Gastroesophageal sphincter (tissue), 4 donors: Measurements from ENCODE around the gene CD36. TPM values are rescaled to one million over a fixed set of nuclear protein-coding genes. Genes with fewer than 3 reads are reported as not detected.
A peak's percentile ranks its signal among the peaks of the same experiment; 100 is the strongest.

Experiments used
- ATAC-seq: fragments of 150-250 bp; one replicate; pipeline ENCODE4 v1.9.1; 2016; ENCODE audit warnings: mild to moderate bottlenecking, moderate library complexity
- H3K27ac ChIP-seq, 4 donors: fragments of 200-600 bp; sonication (generic) in 3 of 4; 1 replicate in 3 of 4; 2 replicates in 1 of 4; pipeline ENCODE4 v1.5.1; 2016 to 2019
- H3K27me3 ChIP-seq: fragments of 200-600 bp; sonication (generic); one replicate; pipeline ENCODE4 v1.5.1; 2019
- H3K36me3 ChIP-seq, 2 donors: fragments of 200-600 bp; sonication (generic); one replicate each; pipeline ENCODE4 v1.5.1; 2019; ENCODE audit warnings: control low read depth in 1 of 2
- H3K4me1 ChIP-seq, 3 donors: fragments of 200-600 bp; sonication (generic); 1 replicate in 2 of 3; 2 replicates in 1 of 3; pipeline ENCODE4 v1.5.1; 2016 to 2019; ENCODE audit warnings: control low read depth in 2 of 3
- H3K4me3 ChIP-seq, 2 donors: fragments of 200-600 bp; sonication (generic); one replicate each; pipeline ENCODE4 v1.5.1; 2019; ENCODE audit warnings: mild to moderate bottlenecking in 1 of 2, moderate library complexity in 1 of 2
- H3K9me3 ChIP-seq, 3 donors: fragments of 200-600 bp; sonication (generic); one replicate each; pipeline ENCODE4 v1.5.1; 2017 to 2019; ENCODE audit warnings: control low read depth in 2 of 3
- EP300 ChIP-seq: sonication (generic); formaldehyde crosslinking; IDR thresholded peaks from one replicate; pipeline ENCODE4 v1.6.1; 2017; ENCODE audit warnings: antibody characterized with exemption, mild to moderate bottlenecking
- POLR2A ChIP-seq, 2 donors: fragments of 450-650 bp; IDR thresholded peaks; one replicate each; pipeline ENCODE4 v1.6.1; 2017; ENCODE audit warnings: antibody characterized with exemption in 2 of 2, mild to moderate bottlenecking in 2 of 2, moderate library complexity in 1 of 2
- POLR2AphosphoS5 ChIP-seq: sonication (generic); formaldehyde crosslinking; IDR thresholded peaks from one replicate; pipeline ENCODE4 v1.6.1; 2017; ENCODE audit warnings: antibody characterized with exemption
- WGBS, 2 donors: methylation state at CpG; one replicate each; pipeline ENCODE4 v1.1.5; 2018; ENCODE audit warnings: low coverage in 1 of 2; 5-methylcytosine and 5-hydroxymethylcytosine counted together
- total RNA-seq, 4 donors: library from RNA; depleted of rRNA; stranded (reverse); fragments of >200 nt; gene quantifications; one replicate each; pipeline ENCODE4 v1.1.0, GENCODE V29; 2016
- TF ChIP-seq, protein P1 (sequence below), 4 experiments: fragments of 200-600 bp in 2 of 4; fragments of 450-650 bp in 2 of 4; sonication (generic) in 1 of 4; IDR thresholded peaks; one replicate each; pipeline ENCODE4 v1.5.1; 2017 to 2019; ENCODE audit warnings: antibody characterized with exemption in 4 of 4, mild to moderate bottlenecking in 2 of 4, moderate library complexity in 2 of 4

The CD36 gene
- 100 to 1,000 TPM in 1 of 4 donors, 10 to 100 TPM in 3; 52.9 to 284 (median 81.2) TPM for total RNA-seq

DNA sequence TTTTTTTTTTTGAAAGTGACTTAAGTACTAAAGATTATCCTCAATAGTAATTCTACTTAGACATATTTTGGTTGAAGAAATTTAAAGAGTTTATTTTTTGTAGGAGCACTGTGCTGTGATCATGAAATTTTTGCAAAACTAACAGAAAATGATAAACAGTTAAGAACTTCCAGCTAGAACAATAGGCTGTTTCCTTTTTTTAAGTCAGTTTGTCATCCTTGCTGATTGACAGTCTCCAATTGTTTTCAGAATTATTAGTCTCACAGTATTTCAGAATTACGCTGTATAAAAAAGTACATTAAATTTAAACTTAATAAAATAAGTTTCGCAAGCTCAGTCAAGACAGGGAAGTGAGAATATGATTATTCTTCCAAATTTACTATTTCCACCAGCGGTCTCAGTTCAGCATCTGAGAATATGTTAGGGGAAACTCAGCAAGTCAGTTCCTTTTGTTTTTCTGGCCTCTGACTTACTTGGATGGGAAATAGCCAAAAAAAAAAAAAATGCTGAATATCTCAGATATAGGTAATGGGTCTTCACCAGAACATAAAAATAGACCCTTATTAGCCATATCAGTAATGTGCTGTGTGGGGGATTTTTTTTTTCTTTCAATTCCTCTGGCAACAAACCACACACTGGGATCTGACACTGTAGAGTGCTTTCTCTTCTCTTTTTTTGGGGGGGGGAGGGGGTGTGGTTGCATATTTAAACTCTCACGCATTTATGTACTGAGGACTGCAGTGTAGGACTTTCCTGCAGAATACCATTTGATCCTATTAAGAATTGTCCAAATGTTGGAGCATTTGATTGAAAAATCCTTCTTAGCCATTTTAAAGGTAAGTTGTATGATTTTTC lies at the start of gene CD36:
TSS of gene CD36 (plus strand) at position 732 of the 855 bp plus-strand sequence. CDS start 8,099 bp downstream, outside the sequence.
- Histone ChIP-seq H3K27ac (no peak within 1 kb of the TSS), H3K9me3 (no peaks in the 10 kb centered on the region), H3K36me3 (no peaks in the 10 kb centered on the region), H3K27me3 (no peaks in the 10 kb centered on the region), H3K4me3 (peak within 1 kb of the TSS in 1 of 2 donors; percentile 1), H3K4me1 (no peaks in the 10 kb centered on the region)
- 76 to 82% methylated on average over 2 to 4 of the region's 4 CpGs for WGBS, 2 donors
- peak; percentile 60 for ATAC-seq
- TF ChIP-seq POLR2AphosphoS5 (no peak), POLR2A (IDR thresholded peaks at IDR 0.05) (no peak), EP300 (no peak)
- TF ChIP-seq, protein P1, sequence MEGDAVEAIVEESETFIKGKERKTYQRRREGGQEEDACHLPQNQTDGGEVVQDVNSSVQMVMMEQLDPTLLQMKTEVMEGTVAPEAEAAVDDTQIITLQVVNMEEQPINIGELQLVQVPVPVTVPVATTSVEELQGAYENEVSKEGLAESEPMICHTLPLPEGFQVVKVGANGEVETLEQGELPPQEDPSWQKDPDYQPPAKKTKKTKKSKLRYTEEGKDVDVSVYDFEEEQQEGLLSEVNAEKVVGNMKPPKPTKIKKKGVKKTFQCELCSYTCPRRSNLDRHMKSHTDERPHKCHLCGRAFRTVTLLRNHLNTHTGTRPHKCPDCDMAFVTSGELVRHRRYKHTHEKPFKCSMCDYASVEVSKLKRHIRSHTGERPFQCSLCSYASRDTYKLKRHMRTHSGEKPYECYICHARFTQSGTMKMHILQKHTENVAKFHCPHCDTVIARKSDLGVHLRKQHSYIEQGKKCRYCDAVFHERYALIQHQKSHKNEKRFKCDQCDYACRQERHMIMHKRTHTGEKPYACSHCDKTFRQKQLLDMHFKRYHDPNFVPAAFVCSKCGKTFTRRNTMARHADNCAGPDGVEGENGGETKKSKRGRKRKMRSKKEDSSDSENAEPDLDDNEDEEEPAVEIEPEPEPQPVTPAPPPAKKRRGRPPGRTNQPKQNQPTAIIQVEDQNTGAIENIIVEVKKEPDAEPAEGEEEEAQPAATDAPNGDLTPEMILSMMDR (IDR thresholded peaks at IDR 0.05), result no peak

DNA sequence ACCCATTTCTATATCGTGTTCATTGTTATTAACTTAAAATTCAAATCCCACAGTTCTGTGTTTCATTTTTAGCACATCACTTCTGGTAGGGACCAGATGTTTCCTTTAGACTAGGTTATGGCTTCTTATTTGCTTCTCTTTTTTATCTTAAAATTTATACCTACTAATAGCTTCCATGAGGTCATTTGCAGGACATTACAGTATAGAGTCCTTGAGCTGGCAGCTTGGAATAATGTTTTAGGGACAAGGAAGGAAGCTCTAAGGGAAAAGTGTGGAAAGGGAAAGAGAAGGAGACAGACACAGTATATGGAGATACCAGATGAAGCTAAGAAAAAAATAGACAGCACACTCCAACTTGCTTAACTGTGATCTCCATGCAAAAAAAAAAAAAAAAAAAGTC lies 48.8 kb upstream of the CD36 start:
- no peaks in the 10 kb centered on the region for H3K36me3 ChIP-seq
- H3K4me1 ChIP-seq, result no peaks in the 10 kb centered on the region
- no peak overlapping the region for H3K4me3 ChIP-seq
- TF ChIP-seq POLR2A (IDR thresholded peaks at IDR 0.05) (no peak), EP300 (no peak), POLR2AphosphoS5 (no peak)
- TF ChIP-seq, protein P1 (IDR thresholded peaks at IDR 0.05), result no peak
- H3K27ac ChIP-seq, result no peak overlapping the region
- H3K27me3 ChIP-seq, result no peaks in the 10 kb centered on the region
- ATAC-seq, result no peak
- no peaks in the 10 kb centered on the region for H3K9me3 ChIP-seq
- 20 to 25% methylated on average over 1 of the region's 1 CpG for WGBS, 2 donors

DNA sequence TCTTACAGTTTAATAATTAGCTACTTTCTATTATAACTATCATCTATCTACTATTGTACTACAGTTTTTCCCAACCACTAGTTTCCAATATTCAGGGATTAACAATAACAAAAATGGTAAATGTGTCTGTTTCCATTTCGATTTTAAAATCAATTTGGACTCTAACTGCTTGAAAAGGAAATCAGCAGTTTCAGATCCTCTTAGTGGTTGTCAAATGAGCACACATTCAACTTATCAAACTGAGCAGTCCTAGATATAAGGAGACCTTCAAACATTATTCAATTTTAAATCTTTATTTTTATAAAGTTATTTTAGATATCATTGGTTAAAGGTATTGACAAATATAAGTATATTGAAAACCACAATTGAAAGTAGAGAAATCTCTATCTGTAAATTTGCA lies 46.8 kb upstream of the CD36 start:
- TF ChIP-seq EP300, result no peak
- TF ChIP-seq POLR2A (IDR thresholded peaks at IDR 0.05), result no peak
- TF ChIP-seq, protein P1 (IDR thresholded peaks at IDR 0.05), result no peak
- TF ChIP-seq POLR2AphosphoS5, result no peak
- ATAC-seq, result no peak
- H3K4me1 ChIP-seq, result no peaks in the 10 kb centered on the region
- H3K4me3 ChIP-seq, result no peak overlapping the region
- H3K27me3 ChIP-seq, result no peaks in the 10 kb centered on the region
- WGBS, 2 donors, result 22 to 60% methylated on average over 1 of the region's 1 CpG
- no peaks in the 10 kb centered on the region for H3K9me3 ChIP-seq
- no peak overlapping the region for H3K27ac ChIP-seq
- no peaks in the 10 kb centered on the region for H3K36me3 ChIP-seq

DNA sequence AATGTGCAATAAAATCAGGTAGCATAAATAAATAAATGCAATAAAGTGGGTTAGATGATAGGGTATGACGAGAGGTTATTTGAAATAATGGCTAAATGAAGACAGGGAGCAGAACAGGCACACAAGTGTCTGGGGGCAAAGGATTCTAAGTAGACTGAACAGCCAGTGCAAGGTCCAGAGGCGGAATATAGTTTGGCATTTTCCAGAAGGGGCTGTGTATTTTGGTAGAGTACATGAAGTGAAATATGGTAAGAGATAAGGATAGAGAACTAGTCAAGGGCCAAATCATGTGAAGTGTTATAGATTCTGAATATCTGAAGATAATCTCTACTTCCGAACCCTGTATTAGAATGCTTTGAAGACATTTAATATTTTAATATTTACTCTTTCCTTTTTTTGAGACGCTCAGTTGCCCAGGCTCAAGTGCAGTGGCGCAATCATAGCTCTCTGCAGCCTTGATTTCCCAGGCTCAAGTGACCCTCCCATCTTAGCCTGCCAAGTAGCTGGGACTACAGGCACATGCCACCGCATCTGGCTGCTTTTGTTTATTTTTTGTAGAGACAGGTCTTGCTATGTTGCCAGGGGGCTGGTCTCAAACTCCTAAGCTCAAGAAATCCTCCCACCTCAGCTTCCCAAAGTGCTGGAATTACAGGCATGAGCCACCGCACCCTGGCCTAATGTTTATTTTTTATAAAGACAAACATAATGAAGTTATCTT lies 44.4 kb upstream of the CD36 start:
- Histone ChIP-seq H3K4me1 (no peaks in the 10 kb centered on the region), H3K27me3 (no peaks in the 10 kb centered on the region), H3K36me3 (no peaks in the 10 kb centered on the region), H3K27ac (no peak overlapping the region), H3K9me3 (no peaks in the 10 kb centered on the region), H3K4me3 (no peak overlapping the region)
- no peak for TF ChIP-seq EP300
- TF ChIP-seq POLR2AphosphoS5, result no peak
- TF ChIP-seq POLR2A (IDR thresholded peaks at IDR 0.05), result no peak
- TF ChIP-seq, protein P1 (IDR thresholded peaks at IDR 0.05), result no peak
- 77 to 93% methylated on average over 4 to 7 of the region's 7 CpGs for WGBS, 2 donors
- ATAC-seq, result no peak
